ENCODE measurements around the gene ASXL2.

The ASXL2 gene

GRCh38 chr2:25728559-25728958 lies 149.7 kb downstream of the ASXL2 start:
- Histone ChIP-seq H3K9ac (ENCODE audit: low read length) (no peak overlapping the region), H3K4me2 (ENCODE audit: low read depth, low read length, poor library complexity, severe bottlenecking) (no peak overlapping the region), H2AFZ (ENCODE audit: low read depth, low read length, severe bottlenecking) (no peak overlapping the region), H3F3A (ENCODE audit: insufficient read depth) (no peaks in the 10 kb centered on the region), H4K20me1 (ENCODE audit: low read depth, low read length) (no peaks in the 10 kb centered on the region), H3K4me3 (ENCODE audit: insufficient read depth, low read length, poor library complexity, severe bottlenecking) (no peak overlapping the region), H3K27ac (ENCODE audit: low read depth, low read length) (no peak overlapping the region), H3K27me3 (ENCODE audit: low read length) (no peaks in the 10 kb centered on the region), H3K9me2 (replicated peaks; ENCODE audit: insufficient read depth, low read length) (no peaks in the 10 kb centered on the region), H3K79me2 (ENCODE audit: insufficient read depth, low read length) (no peaks in the 10 kb centered on the region), H3K36me3 (ENCODE audit: low read length) (no peaks in the 10 kb centered on the region), H3K9me3 (ENCODE audit: insufficient read depth, low read length) (no peaks in the 10 kb centered on the region)
- no peak for TF ChIP-seq EZH2phosphoT487 (conservative IDR thresholded peaks at IDR 0.05; ENCODE audit: low read length)
- TF ChIP-seq CTCF (IDR thresholded peaks at IDR 0.05; ENCODE audit: insufficient read depth, low read length, poor library complexity, severe bottlenecking) = no peak

GRCh38 chr2:25726522-25726921 lies 151.8 kb downstream of the ASXL2 start:
- Histone ChIP-seq H3K4me3 (ENCODE audit: insufficient read depth, low read length, poor library complexity, severe bottlenecking) (no peak overlapping the region), H2AFZ (ENCODE audit: low read depth, low read length, severe bottlenecking) (no peak overlapping the region), H3K9me2 (replicated peaks; ENCODE audit: insufficient read depth, low read length) (no peaks in the 10 kb centered on the region), H3K9me3 (ENCODE audit: insufficient read depth, low read length) (no peaks in the 10 kb centered on the region), H3K27ac (ENCODE audit: low read depth, low read length) (no peak overlapping the region), H4K20me1 (ENCODE audit: low read depth, low read length) (no peaks in the 10 kb centered on the region), H3K27me3 (ENCODE audit: low read length) (no peaks in the 10 kb centered on the region), H3K36me3 (ENCODE audit: low read length) (no peaks in the 10 kb centered on the region), H3K4me2 (ENCODE audit: low read depth, low read length, poor library complexity, severe bottlenecking) (no peak overlapping the region), H3K79me2 (ENCODE audit: insufficient read depth, low read length) (no peaks in the 10 kb centered on the region), H3K9ac (ENCODE audit: low read length) (no peak overlapping the region), H3F3A (ENCODE audit: insufficient read depth) (no peaks in the 10 kb centered on the region)
- TF ChIP-seq CTCF (IDR thresholded peaks at IDR 0.05; ENCODE audit: insufficient read depth, low read length, poor library complexity, severe bottlenecking) (no peak), EZH2phosphoT487 (conservative IDR thresholded peaks at IDR 0.05; ENCODE audit: low read length) (no peak)

GRCh38 chr2:25725877-25726276 lies 152.4 kb downstream of the ASXL2 start:
- TF ChIP-seq CTCF (IDR thresholded peaks at IDR 0.05; ENCODE audit: insufficient read depth, low read length, poor library complexity, severe bottlenecking) = no peak
- TF ChIP-seq EZH2phosphoT487 (conservative IDR thresholded peaks at IDR 0.05; ENCODE audit: low read length) = no peak
- Histone ChIP-seq H4K20me1 (ENCODE audit: low read depth, low read length) (no peaks in the 10 kb centered on the region), H3F3A (ENCODE audit: insufficient read depth) (no peaks in the 10 kb centered on the region)

More at GRCh38 chr2:25725877-25726276, 152.4 kb downstream of the ASXL2 start:
- Histone ChIP-seq H3K4me2 (ENCODE audit: low read depth, low read length, poor library complexity, severe bottlenecking) (no peak overlapping the region), H3K27ac (ENCODE audit: low read depth, low read length) (no peak overlapping the region), H2AFZ (ENCODE audit: low read depth, low read length, severe bottlenecking) (no peak overlapping the region), H3K27me3 (ENCODE audit: low read length) (no peaks in the 10 kb centered on the region), H3K9ac (ENCODE audit: low read length) (no peak overlapping the region), H3K36me3 (ENCODE audit: low read length) (no peaks in the 10 kb centered on the region), H3K9me2 (replicated peaks; ENCODE audit: insufficient read depth, low read length) (no peaks in the 10 kb centered on the region), H3K9me3 (ENCODE audit: insufficient read depth, low read length) (no peaks in the 10 kb centered on the region), H3K79me2 (ENCODE audit: insufficient read depth, low read length) (no peaks in the 10 kb centered on the region), H3K4me3 (ENCODE audit: insufficient read depth, low read length, poor library complexity, severe bottlenecking) (no peak overlapping the region)
